Smooth muscle cell (in vitro differentiated cells): ENCODE measurements around the gene GUCY1A1. TPM values are rescaled to one million over a fixed set of nuclear protein-coding genes. Genes with fewer than 3 reads are reported as not detected.
A peak's percentile ranks its signal among the peaks of the same experiment; 100 is the strongest.

Experiments used
- DNase-seq: peaks from one replicate; lab custom pipeline; 2025; ENCODE audit not compliant: unreplicated experiment; lab: John Stamatoyannopoulos, UW
- H2AFZ ChIP-seq: fragments of 200-600 bp; sonication (generic); 2 replicates; pipeline ENCODE4 v1.6.0; 2016; ENCODE audit warnings: antibody characterized with exemption, low read depth, mild to moderate bottlenecking
- H3F3A ChIP-seq: fragments of 200-600 bp; sonication (generic); 2 replicates; pipeline ENCODE4 v1.6.0; 2017; ENCODE audit warnings: antibody characterized with exemption, low read depth
- H3K27ac ChIP-seq: fragments of 200-600 bp; sonication (generic); 2 replicates; pipeline ENCODE4 v1.5.1; 2016; ENCODE audit warnings: low read depth, mild to moderate bottlenecking
- H3K27me3 ChIP-seq: fragments of 200-600 bp; sonication (generic); 2 replicates; pipeline ENCODE4 v1.6.1; 2016; ENCODE audit warnings: low read depth, mild to moderate bottlenecking
- H3K36me3 ChIP-seq: fragments of 200-600 bp; sonication (generic); 2 replicates; pipeline ENCODE4 v1.5.1; 2016; ENCODE audit warnings: low read depth
- H3K4me1 ChIP-seq: fragments of 200-600 bp; sonication (generic); 2 replicates; pipeline ENCODE4 v1.5.1; 2016; ENCODE audit warnings: low read depth
- H3K4me2 ChIP-seq: fragments of 200-600 bp; sonication (generic); 2 replicates; pipeline ENCODE4 v1.6.0; 2016; ENCODE audit warnings: mild to moderate bottlenecking
- H3K4me3 ChIP-seq: fragments of 200-600 bp; sonication (generic); 2 replicates; pipeline ENCODE4 v1.5.1; 2016; ENCODE audit warnings: mild to moderate bottlenecking
- H3K79me2 ChIP-seq: fragments of 200-600 bp; sonication (generic); 2 replicates; pipeline ENCODE4 v1.6.0; 2016; ENCODE audit warnings: low read depth, mild to moderate bottlenecking
- H3K9ac ChIP-seq: fragments of 200-600 bp; sonication (generic); 2 replicates; pipeline ENCODE4 v1.6.0; 2016; ENCODE audit warnings: low read depth
- H3K9me3 ChIP-seq: fragments of 200-600 bp; sonication (generic); replicated peaks from 2 replicates; pipeline ENCODE4 v1.5.1; 2016; ENCODE audit warnings: low read depth
- H4K20me1 ChIP-seq: fragments of 200-600 bp; sonication (generic); 2 replicates; pipeline ENCODE4 v1.6.0; 2016; ENCODE audit warnings: low read depth
- CTCF ChIP-seq: fragments of 200-600 bp; sonication (generic); IDR thresholded peaks from 2 replicates; pipeline ENCODE4 v1.5.1; 2017; ENCODE audit warnings: borderline replicate concordance, mild to moderate bottlenecking, antibody characterized with exemption; ENCODE audit not compliant: insufficient read depth, poor library complexity, severe bottlenecking
- WGBS: methylation state at CpG from one replicate; pipeline ENCODE4 v1.1.7; 2016; ENCODE audit warnings: low lambda C conversion rate; 5-methylcytosine and 5-hydroxymethylcytosine counted together
- polyA plus RNA-seq: library from polyadenylated mRNA; unstranded; fragments of >200 nt; fragmentation: Nextera tagmentation; extraction: Ambion mirVana; gene quantifications from 2 replicates; pipeline ENCODE4 v1.2.1, GENCODE V29; 2016
- total RNA-seq: library from RNA; depleted of rRNA; stranded (reverse); fragments of >200 nt; gene quantifications from 2 replicates; pipeline ENCODE4 v1.2.3, GENCODE V29; 2014

Gene GUCY1A1
- total and polyA plus RNA-seq, 2 experiments from 2014 or later = 172 to 269 TPM

- H3K4me1 ChIP-seq = peaks cover 37% of the 10 kb centered on the region
- H3K4me3 ChIP-seq = no peak overlapping the region
- H3F3A ChIP-seq = peaks cover 26% of the 10 kb centered on the region
- H3K27me3 ChIP-seq = no peaks in the 10 kb centered on the region
- DNase-seq = no peak
- peaks cover 95% of the 10 kb centered on the region for H3K79me2 ChIP-seq
- H4K20me1 ChIP-seq = no peaks in the 10 kb centered on the region
- TF ChIP-seq CTCF = no peak
- H3K9ac ChIP-seq = no peak overlapping the region
- no peaks in the 10 kb centered on the region for H3K36me3 ChIP-seq
- no peak overlapping the region for H2AFZ ChIP-seq
- peak overlapping the region; percentile 61 for H3K4me2 ChIP-seq
- H3K9me3 ChIP-seq = no peaks in the 10 kb centered on the region
- WGBS = 94% methylated on average over 2 of the region's 2 CpGs
- H3K27ac ChIP-seq = peak overlapping the region; percentile 82
These were observed 11.4 kb downstream of the GUCY1A1 start for GRCh38 chr4:155678011-155678410.

- Histone ChIP-seq H3K4me3 (peak overlapping the region; percentile 2), H3F3A (peaks cover 20% of the 10 kb centered on the region), H3K4me2 (peak overlapping the region; percentile 61), H3K9me3 (no peaks in the 10 kb centered on the region), H3K27me3 (no peaks in the 10 kb centered on the region), H3K9ac (no peak overlapping the region), H3K36me3 (no peaks in the 10 kb centered on the region), H3K27ac (peak overlapping the region; percentile 82), H2AFZ (no peak overlapping the region), H3K79me2 (peaks cover 99% of the 10 kb centered on the region), H3K4me1 (peaks cover 37% of the 10 kb centered on the region), H4K20me1 (peaks cover 10% of the 10 kb centered on the region)
- DNase-seq = no peak
- no peak for TF ChIP-seq CTCF
- WGBS = 62% methylated on average over 5 of the region's 5 CpGs
These were observed 12.7 kb downstream of the GUCY1A1 start for GRCh38 chr4:155679343-155679742.

GRCh38 chr4:155681886-155682285 lies 15.2 kb downstream of the GUCY1A1 start:
- H3K79me2 ChIP-seq = peaks cover 100% of the 10 kb centered on the region
- peaks cover 16% of the 10 kb centered on the region for H4K20me1 ChIP-seq
- WGBS = 74% methylated on average over 3 of the region's 3 CpGs
- DNase-seq = no peak
- peak overlapping the region; percentile 17 for H3K9ac ChIP-seq
- H3K9me3 ChIP-seq = no peaks in the 10 kb centered on the region
- peak overlapping the region; percentile 53 for H3K4me2 ChIP-seq
- H3K27ac ChIP-seq = peak overlapping the region; percentile 61
- no peaks in the 10 kb centered on the region for H3K27me3 ChIP-seq
- TF ChIP-seq CTCF = no peak
- H3F3A ChIP-seq = peaks cover 7% of the 10 kb centered on the region
- H2AFZ ChIP-seq = no peak overlapping the region
- no peak overlapping the region for H3K4me3 ChIP-seq
- H3K36me3 ChIP-seq = no peaks in the 10 kb centered on the region
- H3K4me1 ChIP-seq = peaks cover 12% of the 10 kb centered on the region

- Histone ChIP-seq H3K36me3 (no peaks in the 10 kb centered on the region), H3K27ac (peak overlapping the region; percentile 59), H3K4me3 (no peak overlapping the region), H3K27me3 (no peaks in the 10 kb centered on the region), H3F3A (no peaks in the 10 kb centered on the region), H3K4me2 (no peak overlapping the region), H4K20me1 (peaks cover 35% of the 10 kb centered on the region), H2AFZ (no peak overlapping the region), H3K9me3 (no peaks in the 10 kb centered on the region), H3K9ac (no peak overlapping the region), H3K4me1 (peaks cover 4% of the 10 kb centered on the region), H3K79me2 (peaks cover 100% of the 10 kb centered on the region)
- 33% methylated on average over 2 of the region's 2 CpGs for WGBS
- no peak for TF ChIP-seq CTCF
- DNase-seq = no peak
These were observed 17.8 kb downstream of the GUCY1A1 start for GRCh38 chr4:155684423-155684822.
